GM20000 (cell line): ENCODE measurements around the gene ZNF224.

Experiments used
- DNase-seq: peaks from one replicate; pipeline ENCODE4 v3.0.0; 2012; ENCODE audit warnings: low spot score
- CTCF ChIP-seq: IDR thresholded peaks from 2 replicates; pipeline ENCODE4 v1.5.1; 2012; ENCODE audit warnings: mild to moderate bottlenecking, control low read depth; ENCODE audit errors: extremely low read depth, missing control alignments

The ZNF224 gene

GRCh38 chr19:44066305-44066704 is 27.9 kb upstream of the ZNF224 start:
- no peak for DNase-seq
- TF ChIP-seq CTCF: no peak

DNA sequence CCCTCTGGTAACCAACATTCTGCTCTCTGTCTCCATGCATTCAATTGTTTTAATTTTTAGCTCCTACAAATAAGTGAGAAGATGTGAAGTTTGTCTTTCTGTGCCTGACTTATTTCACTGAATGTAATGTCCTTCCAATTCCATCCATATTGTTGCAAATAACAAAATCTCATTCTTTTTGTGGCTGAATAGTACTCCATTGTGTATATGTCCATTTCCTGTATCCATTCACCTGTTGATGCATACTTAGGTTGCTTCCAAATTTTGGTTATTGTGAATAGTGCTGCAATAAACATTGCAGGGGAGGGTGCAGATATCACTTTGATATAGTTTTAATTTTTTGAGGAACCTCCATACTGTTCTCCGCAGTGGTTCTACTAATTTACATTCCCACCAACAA is 24.7 kb upstream of the ZNF224 start:
- DNase-seq: no peak

GRCh38 chr19:44071824-44072542 is 22.2 kb upstream of the ZNF224 start, which contains the start of gene ZNF284:
Gene ZNF284, plus strand, starts transcription at chr19:44072159. Its CDS starts 4,231 bp downstream, at chr19:44076390.
- DNase-seq: peak; percentile 87
- TF ChIP-seq CTCF: no peak

More for the DNA sequence above, 24.7 kb upstream of the ZNF224 start:
- no peak for TF ChIP-seq CTCF

- TF ChIP-seq CTCF: no peak
- DNase-seq: peak; percentile 18
Measured at GRCh38 chr19:44072543-44073401, 21.4 kb upstream of the ZNF224 start.

GRCh38 chr19:44076325-44076724 is 17.8 kb upstream of the ZNF224 start:
- TF ChIP-seq CTCF: no peak
- no peak for DNase-seq

DNA sequence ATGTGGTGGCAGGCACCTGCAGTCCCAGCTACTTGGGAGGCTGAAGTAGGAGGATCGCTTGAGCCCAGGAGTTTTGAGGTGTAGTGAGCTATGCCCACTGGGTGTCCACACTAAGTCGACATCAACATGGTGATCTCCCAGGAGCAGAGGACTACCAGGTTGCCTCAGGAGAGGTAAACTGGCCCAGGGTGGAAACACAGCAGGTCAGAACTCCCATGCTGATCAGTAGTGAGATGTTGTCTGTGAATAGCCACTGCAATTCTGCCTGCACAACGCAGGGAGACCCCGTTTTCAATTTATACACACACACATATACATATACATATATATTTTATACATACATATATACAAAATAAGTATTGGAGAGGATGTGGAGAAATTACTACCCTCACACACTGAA is 2.1 kb upstream of the ZNF224 start:
- no peak for DNase-seq
- no peak for TF ChIP-seq CTCF

GRCh38 chr19:44107751-44108150 is 13.6 kb downstream of the ZNF224 start:
- no peak for TF ChIP-seq CTCF
- no peak for DNase-seq
